HT-29 (cell line): ENCODE data around the gene TJP1. TPM values are rescaled to one million over a fixed set of nuclear protein-coding genes. Genes with fewer than 3 reads are reported as not detected.
"Not testable (repeated sequence)": the region's sequence is repeated elsewhere in the genome, so short reads cannot be mapped to it uniquely, and the experiment has no call there.

Experiments used
- DNase-seq: peaks from one replicate; pipeline ENCODE4 v3.0.0-alpha.2; 2015; ENCODE audit warnings: low spot score
- total RNA-seq: library from RNA; depleted of rRNA; stranded (reverse); fragments of >200 nt; shearing (Covaris generic); gene quantifications from 2 replicates; pipeline ENCODE4 v1.2.3, GENCODE V29; 2014

TJP1 gene
- total RNA-seq, 1 experiment from 2014 or later = 61.6 TPM

GRCh38 chr15:29800491-29801366 lies 21.5 kb downstream of the TJP1 start:
- DNase-seq = no peak

GRCh38 chr15:29799859-29800258 lies 22.4 kb downstream of the TJP1 start:
- DNase-seq = no peak

DNA sequence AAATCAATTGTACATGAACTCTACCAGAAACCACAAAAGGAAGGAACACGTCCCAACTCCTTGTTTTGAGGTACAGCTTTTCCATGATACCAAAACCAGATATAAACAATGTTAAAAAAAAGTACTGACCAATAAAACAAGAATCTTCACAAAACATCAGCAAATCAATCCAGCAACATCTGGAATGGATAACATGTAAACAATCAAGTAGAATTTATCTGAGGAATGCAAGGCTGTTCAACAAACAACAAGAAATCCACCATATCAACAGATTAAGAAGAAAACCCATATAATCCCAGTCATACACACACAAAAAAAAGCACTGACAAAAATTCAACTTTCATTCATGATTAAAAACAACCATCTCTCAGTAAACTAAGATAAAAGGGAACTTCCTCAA lies 26.7 kb downstream of the TJP1 start:
- DNase-seq = no peak

- DNase-seq = no peak
Measured at GRCh38 chr15:29792426-29793159, 29.7 kb downstream of the TJP1 start.

DNA sequence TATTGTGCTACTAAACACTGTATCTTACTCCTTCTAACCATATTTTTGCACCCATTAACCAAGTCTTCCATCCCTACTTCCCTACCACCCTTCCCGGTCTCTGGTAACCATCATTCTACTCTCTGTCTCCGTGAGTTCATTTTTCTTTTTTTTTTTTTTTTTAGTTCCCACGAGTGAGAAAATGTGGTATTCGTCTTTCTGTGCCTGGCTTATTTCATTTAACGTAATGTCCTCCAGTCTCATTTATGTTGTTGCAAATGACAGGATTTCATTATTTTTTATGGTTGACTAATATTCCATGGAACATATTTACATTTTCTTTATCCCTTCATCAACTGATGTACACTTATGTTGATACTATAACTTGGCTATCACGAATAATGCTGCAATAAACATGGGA lies 31.7 kb downstream of the TJP1 start:
- no peak for DNase-seq

GRCh38 chr15:29789871-29790270 lies 32.4 kb downstream of the TJP1 start:
- no peak for DNase-seq

DNA sequence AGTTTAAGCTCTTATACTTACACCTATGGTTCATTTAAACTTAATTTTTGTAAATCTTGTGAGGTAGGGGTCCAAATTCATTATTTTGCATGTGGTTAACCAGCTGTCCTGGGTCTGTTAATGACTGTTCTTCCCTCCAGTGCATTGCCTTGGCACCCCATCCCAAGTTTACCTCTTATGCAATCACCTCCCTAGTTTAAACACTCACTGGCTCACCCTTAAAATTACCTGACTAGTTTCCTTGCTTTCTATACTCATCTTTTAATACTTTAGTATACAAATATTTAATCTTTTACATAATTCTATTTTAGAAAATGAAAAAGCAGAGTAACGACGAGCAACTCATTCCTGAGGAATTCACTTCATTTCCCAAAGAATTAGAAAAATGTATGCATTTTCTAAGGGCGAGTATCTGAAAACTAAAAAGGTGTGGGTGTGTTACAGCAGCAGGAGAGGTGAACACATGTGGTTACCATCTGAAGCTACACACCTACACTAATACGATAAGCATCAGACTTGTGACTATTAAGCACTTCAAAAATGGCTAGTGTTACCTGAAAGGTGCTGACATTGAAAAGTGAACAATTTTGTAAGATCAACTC lies 33.7 kb downstream of the TJP1 start:
- DNase-seq = no peak

GRCh38 chr15:29787767-29788166 lies 34.5 kb downstream of the TJP1 start:
- no peak for DNase-seq

DNA sequence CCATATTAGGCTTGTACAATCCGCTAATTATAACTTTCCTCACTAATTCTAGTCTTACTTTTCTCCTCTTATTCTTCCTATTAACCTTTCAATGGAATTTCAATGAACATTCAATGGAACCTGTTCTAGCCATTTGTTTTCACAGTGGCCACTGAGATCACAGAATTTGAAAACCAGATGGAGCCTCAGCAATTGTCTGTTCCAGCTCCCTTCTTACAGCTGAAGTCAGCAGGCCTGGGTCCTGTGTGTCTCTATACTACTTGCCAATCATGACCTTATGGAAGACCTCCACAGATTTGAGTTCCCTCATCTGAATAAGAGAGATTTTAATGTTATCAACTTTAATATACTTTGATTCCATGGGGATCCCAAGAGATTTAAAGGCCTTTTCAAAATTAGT lies 36.6 kb downstream of the TJP1 start:
- DNase-seq = no peak

GRCh38 chr15:29785136-29785535 lies 37.1 kb downstream of the TJP1 start:
- no peak for DNase-seq

GRCh38 chr15:29784413-29784812 lies 37.9 kb downstream of the TJP1 start:
- DNase-seq = no peak

DNA sequence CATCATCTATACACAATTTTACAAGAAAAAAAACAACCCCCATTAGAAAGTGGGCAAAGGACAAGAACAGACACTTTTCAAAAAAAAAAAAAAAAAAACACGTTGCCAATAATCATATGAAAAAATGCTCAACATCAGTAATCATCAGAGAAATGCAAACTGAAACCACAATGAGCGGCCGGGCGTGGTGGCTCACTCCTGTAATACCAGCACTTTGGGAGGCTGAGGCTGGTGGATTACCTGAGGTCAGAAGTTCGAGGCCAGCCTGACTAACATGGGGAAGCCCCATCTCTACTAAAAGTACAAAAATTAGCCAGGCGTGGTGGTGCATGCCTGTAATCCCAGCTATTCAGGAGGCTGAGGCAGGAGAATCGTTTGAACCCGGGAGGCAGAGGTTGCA lies 39.5 kb downstream of the TJP1 start:
- DNase-seq = not testable (repeated sequence)

DNA sequence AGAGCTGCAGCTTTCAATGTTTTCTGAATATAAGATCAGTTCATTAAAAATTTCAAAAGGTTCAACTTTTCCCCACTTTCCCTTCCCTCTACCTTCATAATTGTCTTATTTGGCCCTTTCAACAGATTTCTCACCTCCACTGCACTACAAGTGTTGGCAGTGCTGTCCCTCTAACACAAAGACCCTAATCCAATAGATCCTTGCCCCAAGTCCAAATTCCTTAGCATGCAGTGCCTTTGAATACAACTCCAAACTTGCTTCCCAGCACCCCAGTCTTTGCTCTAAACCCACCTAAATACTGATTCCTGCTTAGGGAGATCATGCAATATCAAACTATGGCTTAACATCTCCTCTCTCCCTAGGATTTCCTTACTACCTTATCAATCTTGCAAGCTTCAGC lies 43.9 kb downstream of the TJP1 start:
- no peak for DNase-seq

- no peak for DNase-seq
Measured at GRCh38 chr15:29776859-29777258, 45.4 kb downstream of the TJP1 start.

GRCh38 chr15:29774900-29775299 lies 47.4 kb downstream of the TJP1 start:
- no peak for DNase-seq

DNA sequence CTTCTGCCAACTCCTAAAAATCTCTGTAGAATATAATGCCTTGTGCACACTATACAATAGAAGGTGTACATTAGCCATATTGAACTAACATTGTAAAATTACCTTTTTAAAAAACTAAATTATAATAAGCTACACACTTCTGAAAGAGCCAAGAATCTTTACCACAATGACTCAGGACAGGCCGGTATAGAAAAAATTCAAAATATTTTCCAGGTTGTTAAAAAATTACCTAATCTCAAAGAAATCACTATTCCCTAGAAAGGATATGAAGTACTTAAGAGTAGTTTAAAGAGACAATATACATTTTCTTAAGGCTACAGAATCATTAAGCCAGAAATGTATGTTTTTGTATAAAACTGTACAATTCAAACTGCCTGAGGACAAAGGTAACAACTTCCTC lies 48.5 kb downstream of the TJP1 start:
- DNase-seq = no peak

DNA sequence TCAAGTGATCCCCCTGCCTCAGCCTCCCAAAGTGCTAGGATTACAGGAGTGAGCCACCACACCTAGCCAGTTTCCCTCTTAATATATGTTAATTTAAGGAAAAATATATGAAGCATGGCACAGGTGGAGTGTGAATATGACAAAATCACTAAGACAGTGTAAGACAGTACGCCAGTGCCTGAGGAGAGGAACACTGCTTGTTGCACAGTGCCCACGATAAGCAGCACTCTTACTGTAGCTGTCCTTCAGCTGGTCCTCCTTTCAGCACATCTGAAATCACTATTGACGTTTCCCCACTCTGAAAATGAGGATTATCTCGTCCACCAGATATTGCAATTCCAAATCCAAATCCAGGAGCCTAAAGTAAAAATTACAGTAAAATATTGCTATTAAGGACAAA lies 49.3 kb downstream of the TJP1 start:
- no peak for DNase-seq

- DNase-seq = no peak
Measured at GRCh38 chr15:29770796-29771195, 51.5 kb downstream of the TJP1 start.

DNA sequence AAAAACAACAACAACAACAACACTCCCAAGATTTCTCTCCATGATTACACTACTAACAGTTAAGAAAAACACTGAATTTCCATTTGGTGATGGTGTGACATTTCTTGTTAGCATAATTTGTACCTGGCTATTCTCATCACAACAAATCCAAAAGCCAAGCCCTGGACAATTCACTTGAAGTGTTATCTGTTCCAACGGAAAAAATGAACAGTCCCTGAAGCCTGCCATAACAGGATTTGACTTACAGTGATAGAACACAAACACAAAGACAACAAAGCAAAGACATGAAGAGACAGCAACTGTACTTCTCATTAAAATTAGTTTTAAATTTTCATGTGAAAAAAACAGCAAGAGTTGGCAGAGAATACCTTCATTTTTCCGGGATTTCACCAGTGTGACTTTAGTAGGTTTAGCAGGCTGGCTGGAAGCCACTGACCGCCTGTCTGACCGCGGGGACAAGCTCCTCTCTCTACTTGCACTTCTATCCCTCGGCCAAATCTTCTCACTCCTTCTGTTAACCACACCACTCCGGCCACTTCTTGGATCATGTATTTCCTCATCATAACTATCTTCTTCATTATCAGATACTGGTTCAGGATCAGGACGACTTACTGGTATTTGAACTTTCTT lies 56.3 kb downstream of the TJP1 start:
- no peak for DNase-seq

DNA sequence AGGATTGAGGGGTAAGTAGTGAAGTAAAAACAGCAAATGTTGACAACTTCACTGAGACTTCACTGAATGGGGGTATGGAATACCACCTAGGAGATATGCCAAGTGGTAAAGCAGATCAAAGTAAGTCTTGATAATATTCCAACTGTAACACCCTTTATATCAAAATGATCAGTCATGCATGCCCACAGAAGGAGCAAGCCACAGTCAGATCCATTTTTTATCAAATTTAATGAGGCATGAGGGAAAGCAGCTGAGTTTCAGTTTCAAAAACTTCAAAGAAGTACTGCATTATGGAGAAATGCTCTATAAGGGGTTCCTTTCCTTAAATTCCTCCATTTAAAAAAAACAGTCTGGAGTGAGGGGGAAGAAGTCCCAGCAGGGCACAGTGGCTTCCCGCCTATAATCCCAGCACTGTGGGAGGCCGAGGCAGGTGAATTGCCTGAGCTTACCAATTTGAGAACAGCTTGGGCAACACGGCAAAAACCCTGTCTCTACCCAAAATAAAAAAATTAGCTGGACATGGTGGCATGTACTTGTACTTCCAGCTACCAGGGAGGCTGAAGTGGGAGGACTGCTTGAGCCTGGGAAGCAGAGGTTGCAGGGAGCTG lies 56.9 kb downstream of the TJP1 start:
- DNase-seq = no peak

GRCh38 chr15:29759596-29759995 lies 62.7 kb downstream of the TJP1 start:
- DNase-seq = no peak
